ENCODE data around the gene OTP.

- no peak for TF ChIP-seq CTCF (IDR thresholded peaks at IDR 0.05; ENCODE audit: insufficient read depth, low read length, poor library complexity, severe bottlenecking)
- no peak for TF ChIP-seq EZH2phosphoT487 (conservative IDR thresholded peaks at IDR 0.05; ENCODE audit: low read length)
Observed at GRCh38 chr5:77586101-77586500, 52.4 kb downstream of the OTP start.

Measured in SU-DHL-6 (cell line).